NCI-H774 (cell line): ENCODE data around the gene EIF3C.
"Not testable (repeated sequence)": the region's sequence is repeated elsewhere in the genome, so short reads cannot be mapped to it uniquely, and the experiment has no call there.

Experiments
- DNase-seq: peaks from one replicate; lab custom pipeline; 2025; lab: John Stamatoyannopoulos, UW

EIF3C gene, protein sequence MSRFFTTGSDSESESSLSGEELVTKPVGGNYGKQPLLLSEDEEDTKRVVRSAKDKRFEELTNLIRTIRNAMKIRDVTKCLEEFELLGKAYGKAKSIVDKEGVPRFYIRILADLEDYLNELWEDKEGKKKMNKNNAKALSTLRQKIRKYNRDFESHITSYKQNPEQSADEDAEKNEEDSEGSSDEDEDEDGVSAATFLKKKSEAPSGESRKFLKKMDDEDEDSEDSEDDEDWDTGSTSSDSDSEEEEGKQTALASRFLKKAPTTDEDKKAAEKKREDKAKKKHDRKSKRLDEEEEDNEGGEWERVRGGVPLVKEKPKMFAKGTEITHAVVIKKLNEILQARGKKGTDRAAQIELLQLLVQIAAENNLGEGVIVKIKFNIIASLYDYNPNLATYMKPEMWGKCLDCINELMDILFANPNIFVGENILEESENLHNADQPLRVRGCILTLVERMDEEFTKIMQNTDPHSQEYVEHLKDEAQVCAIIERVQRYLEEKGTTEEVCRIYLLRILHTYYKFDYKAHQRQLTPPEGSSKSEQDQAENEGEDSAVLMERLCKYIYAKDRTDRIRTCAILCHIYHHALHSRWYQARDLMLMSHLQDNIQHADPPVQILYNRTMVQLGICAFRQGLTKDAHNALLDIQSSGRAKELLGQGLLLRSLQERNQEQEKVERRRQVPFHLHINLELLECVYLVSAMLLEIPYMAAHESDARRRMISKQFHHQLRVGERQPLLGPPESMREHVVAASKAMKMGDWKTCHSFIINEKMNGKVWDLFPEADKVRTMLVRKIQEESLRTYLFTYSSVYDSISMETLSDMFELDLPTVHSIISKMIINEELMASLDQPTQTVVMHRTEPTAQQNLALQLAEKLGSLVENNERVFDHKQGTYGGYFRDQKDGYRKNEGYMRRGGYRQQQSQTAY

DNA sequence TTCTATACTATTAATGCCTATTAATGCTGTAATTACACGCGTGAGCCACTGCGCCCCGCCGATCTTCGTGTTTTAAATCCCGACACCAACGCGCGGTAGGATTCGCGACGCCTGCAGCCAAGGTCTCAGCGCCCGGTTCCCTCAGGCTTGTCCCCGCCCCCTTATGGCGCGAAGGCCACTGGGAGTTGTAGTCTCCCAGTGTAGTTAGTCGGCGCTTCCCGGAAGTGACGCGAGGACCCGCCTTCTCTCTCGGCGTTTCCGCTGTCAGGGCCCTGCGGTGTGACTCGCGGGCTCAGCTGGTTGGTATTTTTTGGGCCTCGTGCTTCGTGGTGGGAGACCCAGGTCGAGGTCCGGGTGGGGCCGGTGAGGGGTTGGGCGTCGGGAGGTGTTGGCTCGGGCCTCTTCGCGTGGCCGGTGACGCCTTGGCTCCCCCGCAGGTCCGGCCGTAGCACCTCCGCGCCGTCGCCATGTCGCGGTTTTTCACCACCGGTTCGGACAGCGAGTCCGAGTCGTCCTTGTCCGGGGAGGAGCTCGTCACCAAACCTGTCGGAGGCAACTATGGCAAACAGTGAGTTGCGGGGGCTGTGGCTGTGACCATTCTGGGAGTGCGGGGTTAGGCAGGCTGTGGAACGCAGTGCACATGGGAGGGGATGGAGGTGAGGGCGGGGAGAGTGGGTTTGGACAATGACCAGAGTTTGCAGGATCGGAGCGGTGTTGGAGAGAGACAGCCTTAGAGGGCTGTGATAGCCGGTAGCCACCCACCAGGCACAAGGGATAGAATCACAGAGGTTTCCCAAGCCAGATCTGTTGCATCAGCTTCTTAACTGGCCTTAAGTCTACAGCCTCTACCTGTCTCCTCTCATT lies at the start of gene EIF3C:
TSS of gene EIF3C (plus strand) at position 245 of the 864 bp plus-strand sequence. CDS start at position 468, 223 bp downstream.
- not testable (repeated sequence) for DNase-seq

DNA sequence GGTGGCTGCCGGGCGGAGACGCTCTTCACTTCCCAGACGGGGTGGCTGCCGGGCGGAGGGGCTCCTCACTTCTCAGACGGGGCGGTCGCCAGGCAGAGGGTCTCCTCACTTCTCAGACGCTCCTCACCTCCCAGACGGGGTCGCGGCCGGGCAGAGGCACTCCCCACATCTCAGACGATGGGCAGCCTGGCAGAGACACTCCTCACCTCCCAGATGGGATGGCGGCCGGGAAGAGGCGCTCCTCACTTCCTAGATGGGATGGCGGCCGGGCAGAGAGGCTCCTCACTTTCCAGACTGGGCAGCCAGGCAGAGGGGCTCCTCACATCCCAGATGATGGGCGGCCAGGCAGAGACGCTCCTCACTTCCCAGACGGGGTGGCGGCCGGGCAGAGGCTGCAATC lies 45.0 kb upstream of the EIF3C start:
- DNase-seq, result not testable (repeated sequence)

DNA sequence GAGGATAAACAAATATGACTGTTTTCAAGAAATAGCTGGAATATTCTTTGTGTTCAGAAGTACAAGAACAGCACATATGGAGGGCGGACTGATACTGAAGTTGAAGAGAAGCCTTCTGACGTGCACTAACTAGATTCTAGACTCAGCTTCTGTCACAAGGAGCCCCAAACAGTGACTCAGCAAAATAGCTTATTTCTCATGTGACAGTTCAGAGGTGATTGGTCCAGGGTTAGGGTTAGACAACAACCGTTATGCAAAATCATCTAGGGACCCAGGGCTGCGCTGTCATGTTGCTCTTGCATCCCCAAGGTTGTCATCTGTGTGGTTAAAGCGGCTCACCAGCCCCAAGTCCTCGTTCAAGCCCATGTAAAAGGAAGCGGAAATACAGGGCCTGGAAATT lies 43.8 kb upstream of the EIF3C start:
- not testable (repeated sequence) for DNase-seq

DNA sequence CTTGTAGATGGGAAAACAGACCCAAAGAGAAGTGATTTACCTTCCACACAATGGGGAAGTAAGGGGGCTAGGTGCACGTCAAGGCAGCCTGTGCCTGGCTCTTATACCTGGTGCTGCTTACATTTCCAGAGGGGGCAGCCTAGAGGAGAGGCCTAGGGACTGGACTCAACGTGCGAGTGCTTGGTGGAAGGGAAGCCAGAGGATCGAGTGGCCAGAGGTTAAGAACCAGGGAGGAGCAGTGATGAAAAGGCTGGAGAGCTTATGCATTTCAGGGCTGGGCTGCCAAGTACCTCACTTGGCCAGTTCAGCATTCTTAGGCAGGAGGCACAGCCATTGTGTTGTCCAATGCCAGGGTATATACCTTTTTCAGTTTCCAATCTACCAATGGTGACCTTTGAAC lies 43.1 kb upstream of the EIF3C start:
- DNase-seq, result not testable (repeated sequence)

DNA sequence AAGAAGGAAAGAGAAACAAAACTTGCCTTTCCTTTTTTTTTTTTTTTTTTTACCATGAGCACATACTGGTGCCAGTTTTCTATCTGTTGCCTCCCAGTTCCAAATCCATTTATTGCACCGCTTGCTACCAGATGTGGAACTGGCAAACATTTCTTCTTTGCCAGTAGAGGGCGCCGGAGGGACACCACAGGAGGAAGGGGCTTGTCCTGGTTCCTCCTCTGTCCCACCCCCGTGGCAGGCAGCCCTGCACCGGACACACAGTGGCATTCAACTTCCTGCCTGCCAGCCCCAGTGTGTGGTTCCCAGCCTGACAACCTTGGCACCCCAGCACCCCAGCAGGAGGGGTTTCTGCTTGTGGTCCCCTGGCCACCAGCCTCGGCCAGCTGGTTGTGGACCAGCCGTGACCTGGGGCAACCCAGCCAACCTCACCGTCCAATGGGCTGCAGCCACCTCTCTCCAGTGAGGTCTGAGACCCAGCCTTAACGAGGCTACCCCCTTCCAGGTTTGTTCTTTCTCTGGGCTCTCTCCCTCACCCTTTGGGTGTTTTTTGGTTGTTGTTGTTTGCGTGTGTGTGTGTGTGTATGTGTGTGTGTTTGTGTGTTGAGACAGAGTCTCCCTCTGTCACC lies 22.8 kb upstream of the EIF3C start:
- DNase-seq, result not testable (repeated sequence)

DNA sequence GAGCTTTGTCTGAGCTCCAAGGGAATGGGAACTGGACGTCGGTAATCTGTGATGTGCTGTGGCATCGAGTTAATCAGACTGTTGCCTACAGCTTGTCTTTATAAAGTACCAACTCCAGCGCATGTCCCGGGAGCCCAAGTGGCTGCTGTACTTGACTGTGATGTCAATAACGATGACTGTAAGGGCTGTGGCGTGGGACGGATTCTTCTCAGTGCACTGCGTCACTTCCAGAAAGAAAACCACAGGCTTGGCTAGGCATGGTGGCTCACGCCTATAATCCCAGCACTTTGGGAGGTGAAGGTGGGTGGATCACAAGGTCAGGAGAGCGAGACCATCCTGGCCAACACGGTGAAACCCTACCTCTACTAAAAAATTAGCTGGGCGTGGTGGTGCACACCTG lies 21.8 kb upstream of the EIF3C start:
- not testable (repeated sequence) for DNase-seq

DNA sequence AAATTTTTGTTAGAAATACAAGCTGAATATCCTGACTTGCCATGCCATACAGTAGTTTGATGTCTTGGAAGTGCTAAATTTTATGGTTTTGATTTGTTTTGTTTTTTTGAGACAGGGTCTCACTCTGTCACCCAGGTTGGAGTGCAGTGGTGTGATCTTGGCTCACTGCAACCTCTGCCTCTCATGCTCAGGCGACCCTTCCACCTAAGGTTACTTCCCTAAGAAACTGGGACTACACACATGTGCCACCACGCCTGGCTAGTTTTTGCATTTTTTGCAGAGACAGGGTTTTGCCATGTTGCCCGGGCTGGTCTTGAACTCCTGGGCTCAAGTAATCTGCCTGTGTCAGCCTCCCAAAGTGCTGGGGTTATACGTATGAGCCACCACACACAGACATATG lies 19.5 kb upstream of the EIF3C start:
- not testable (repeated sequence) for DNase-seq

DNA sequence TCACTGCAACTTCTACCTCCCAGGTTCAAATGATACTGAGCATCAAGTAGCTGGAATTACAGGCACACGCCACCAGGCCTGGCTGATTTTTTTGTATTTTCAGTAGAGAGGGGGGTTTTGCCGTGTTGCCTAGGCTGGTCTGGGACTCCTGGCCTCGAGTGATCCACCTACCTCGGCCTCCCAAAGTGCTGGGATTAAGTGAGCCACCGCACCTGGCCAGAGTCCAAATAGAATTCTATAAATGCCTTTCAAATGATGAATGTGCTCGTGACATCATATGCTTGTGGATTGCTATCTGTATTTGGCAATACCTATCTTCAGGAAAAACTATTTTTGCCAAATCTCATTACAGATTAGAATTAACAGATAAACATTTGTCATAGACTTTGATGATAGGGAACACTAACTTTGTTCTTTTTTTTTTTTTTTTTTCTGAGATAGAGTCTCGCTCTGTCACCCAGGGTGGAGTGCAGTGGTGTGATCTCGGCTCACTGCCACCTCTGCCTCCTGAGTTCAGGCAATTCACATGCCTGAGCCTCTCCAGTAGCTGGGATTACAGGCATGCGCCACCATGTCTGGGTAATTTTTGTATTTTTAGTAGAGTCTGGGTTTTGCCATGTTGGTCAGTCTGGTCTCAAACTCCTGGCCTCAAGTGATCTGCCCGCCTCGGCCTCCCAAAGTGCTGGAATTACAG lies 17.9 kb upstream of the EIF3C start:
- not testable (repeated sequence) for DNase-seq

DNA sequence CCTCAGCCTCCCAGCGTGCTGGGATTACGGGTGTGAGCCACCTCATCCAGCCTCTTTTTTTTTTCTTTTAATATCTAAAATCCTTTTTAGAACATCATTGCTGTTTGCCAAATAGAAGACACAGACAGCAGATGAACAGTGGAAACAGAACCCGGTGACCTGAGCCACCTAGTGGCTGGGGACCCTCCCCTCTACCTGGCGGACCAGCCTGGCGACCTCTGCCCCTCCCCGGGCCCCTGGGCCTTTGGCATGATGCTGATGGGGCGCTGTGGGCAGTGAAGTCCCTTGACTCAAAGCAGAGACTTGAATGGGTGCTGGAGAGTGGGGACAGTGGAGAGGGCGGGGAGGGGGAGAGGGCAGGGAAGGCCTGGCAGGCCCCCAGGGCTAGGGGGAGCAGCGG lies 11.5 kb upstream of the EIF3C start:
- not testable (repeated sequence) for DNase-seq

DNA sequence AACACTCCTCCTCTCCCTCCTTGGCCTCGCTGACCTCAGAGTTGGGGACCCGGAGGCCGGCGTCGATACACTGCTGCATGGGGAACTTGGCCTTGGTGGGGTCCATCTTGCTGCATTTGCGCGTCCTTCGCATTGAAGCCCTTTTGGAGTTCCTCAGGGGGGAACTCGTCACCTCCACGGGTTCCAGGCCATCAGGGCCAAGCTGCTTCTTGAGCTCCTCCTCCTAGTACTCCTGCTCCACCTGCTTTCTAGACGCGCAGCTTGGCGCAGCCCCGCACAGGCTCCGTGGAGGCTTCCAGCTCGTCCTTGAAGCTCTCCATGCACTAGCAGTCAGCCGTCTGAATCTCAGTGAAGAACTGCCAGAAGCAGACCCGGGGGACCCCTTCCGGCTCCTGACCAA lies 10.9 kb upstream of the EIF3C start:
- not testable (repeated sequence) for DNase-seq

DNA sequence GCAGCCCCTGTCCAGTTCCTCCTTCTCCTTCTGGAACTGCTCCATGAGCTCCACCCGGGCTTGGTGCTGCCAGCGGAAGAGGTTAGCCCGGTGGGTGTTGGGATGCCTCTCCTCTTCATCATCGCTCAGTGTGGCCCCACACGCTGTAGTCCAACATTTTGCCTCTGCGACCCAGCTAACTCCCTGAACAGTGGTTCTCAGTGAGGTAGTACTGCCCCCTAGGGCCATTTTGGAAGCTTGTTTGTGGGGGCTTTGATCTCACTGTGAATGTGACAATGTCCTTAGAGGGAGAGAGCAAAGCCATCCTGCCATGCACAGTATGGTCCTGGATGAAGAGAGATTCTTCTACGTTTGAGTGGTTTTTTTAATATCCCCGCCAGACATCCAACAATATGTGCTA lies 9.9 kb upstream of the EIF3C start:
- DNase-seq, result not testable (repeated sequence)

DNA sequence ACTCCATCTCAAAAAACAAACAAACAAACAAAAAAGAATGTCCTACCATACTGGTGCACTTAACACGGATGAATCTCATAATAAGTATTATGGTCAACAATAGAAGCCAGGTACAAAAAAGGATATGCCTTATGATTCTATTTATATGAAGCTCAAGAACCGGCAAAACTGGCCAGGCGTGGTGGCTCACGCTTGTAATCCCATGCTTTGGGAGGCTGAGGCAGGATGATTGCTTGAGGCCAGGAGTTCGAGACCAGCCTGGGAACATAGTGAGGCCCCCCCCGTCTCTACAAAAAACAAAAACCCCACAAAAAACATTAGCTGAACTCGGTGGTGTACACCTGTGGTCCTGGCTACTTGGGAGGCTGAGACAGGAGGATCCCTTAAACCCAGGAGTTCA lies 7.0 kb upstream of the EIF3C start:
- not testable (repeated sequence) for DNase-seq

DNA sequence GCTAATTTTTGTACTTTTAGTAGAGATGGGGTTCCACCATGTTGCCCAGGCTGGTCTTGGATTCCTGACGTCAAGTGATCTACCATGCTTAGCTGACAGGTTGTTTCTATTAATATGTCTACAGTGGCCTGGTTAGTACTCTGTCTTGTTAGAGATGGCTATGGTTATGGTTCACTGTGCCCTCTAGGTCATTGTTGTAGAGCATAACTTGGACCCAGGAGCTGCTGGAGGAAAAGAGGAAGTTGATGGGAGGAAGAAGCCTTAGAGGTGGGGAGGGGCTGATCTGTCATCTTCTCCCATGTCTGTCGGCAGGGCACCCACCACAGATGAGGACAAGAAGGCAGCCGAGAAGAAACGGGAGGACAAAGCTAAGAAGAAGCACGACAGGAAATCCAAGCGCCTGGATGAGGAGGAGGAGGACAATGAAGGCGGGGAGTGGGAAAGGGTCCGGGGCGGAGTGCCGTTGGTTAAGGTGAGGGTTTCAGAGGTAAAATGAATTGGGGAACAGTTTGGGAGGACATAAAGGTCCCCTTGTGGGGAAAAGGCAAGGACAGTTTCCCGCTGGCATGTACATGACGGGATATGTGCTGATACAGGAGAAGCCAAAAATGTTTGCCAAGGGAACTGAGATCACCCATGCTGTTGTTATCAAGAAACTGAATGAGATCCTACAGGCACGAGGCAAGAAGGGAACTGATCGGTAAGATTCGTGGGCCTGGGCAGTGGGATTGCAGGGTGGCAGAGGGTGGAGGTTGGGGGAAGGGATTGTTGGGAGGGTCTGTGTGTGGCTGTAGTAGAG lies 11.8 kb downstream of the EIF3C start:
- not testable (repeated sequence) for DNase-seq

DNA sequence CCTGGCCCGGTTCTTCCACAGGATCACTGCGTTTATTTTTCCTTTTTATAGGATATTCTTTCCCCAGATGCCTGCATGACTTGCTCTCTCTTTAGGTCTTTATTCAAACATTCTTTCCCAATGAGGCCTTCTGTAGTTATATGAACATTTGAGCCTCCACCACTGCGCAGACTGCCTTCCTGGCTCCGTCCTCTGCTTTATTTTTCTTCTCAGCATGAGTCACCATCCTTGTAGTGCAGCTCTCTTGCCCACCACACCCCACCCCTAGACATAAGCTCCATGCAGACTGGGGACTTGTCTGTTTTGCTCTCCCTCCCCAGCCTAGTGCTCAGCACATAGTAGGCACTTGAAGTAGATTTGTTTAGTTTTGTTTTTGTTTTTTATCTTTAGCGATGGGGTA lies 20.0 kb downstream of the EIF3C start:
- DNase-seq, result not testable (repeated sequence)

DNA sequence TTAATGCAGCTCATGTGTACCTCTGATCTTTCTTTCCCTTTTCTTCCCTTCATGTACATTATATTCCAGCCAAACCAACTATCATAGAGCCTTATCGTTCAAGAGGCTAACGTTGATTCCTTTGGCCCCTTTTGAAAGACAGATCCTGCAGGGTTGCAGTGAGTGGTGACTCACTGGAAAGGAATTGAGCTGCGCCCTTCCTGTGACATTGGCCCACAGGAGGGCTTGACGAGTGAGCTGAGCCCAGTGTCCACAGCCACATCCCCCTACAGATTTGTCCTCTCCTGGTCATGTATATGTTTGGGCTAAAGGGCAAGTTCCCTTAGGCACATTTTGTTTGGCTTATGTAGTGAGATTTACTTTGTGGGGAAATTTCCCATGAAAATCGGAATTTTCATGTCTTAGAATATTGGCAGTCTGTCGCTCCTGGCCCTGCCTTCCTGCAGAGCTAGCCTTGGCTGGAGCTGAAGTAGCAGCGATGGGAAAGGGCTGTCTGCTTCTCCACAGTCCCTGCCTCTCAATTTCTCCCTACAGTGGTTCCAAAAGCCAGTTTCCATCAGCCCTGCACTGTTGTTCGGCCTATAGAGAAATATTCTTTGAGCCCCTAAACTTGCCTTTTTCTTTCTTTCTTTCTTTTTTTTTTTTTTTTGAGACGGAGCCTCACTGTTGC lies 21.3 kb downstream of the EIF3C start:
- not testable (repeated sequence) for DNase-seq

DNA sequence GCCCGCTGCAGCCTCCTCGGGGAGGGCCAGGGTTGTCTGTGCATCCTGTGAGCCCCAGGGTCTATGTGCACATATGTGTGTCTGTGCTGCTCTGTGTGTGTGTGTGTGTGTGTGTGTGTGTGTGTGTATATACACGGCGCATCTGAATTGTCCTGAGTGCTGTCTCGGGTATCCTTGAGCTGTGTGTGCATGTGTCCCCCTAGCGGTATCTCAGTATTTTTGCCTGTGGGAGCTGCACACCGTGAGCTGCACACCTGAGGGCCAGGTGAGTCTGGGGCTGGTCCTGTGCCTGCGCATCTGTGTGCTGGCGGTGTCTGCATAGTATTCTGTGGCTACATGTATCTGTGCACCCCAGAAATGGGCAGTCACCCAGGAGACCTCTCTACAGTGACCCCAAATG lies 28.5 kb downstream of the EIF3C start:
- DNase-seq, result not testable (repeated sequence)

DNA sequence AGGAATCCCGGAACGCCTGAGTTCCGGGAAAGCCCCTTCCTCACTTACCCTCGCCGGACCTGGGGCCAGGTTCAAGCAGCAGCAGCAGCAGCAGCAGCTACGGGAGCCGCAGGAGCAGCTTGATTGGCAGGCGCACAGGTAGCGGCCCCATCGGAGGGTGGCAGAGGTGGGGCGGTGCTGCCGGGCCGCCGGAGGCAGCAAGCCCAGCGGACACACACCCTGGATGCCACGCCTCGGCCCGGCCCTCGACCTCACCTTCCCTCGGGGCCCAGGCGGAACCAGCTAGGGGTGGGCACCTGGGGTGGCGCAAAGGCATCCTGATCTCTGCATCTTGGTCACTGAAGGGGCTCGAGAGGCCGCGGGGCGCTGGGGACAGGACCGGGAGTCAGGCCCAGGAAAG lies 29.4 kb downstream of the EIF3C start:
- not testable (repeated sequence) for DNase-seq

DNA sequence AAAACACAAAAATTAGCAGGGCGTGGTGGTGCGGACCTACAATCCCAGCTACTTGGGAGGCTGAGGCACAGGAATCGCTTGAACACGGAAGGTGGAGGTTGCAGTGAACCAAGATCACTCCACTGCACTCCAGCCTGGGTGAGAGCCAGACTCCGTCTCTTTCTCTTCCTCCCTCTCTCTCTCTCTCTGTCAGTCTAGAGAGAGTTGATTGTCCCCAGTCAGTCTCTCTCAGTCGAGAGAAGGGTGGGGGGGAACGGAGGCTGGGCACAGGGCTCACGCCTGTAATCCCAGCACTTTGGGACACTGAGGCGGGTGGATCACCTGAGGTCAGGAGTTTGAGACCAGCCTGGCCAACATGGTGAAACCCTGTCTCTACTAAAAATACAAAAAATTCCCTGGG lies 30.0 kb downstream of the EIF3C start:
- not testable (repeated sequence) for DNase-seq

DNA sequence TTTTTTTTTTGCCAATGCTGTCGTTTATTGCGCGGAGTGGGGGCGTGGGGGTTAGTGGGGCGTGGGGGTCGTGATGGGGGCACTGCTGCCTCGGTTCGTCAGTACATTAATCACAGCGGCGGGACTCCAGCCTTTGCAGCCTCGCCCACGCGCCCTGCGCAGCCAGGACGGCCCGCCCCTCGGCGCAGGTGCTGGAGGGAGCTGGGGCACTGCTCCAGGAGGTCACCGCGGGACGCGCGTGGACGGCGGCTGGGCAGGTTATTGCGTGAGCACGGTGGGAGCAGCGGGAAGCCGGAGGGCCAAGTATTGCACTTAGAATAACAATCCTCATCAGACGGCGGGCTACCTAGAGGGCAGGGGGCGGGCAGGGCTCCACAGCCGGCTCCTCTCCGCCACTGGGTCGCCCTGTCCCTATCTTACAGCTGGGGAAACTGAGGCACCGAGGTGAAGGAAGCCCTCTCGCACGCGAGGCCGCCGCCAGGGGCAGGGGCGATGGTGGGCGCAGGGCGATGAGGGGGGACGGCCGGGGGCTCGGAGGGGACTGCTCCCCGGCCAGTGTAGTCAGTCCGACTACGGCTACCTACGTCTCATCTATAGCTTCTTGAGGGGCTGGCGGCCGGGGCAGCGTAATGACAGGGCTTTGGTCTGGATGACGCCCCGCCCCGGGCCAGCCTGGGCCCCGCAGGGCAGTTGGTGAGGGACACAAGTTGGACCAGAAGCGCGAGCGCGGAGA lies 35.5 kb downstream of the EIF3C start:
- not testable (repeated sequence) for DNase-seq
